Stimulated activated CD8-positive, alpha-beta memory T cell treated with anti-CD3 and anti-CD28 coated beads, Interleukin-2, amount 100 ng/mL, for 1 hour (primary cell): ENCODE data around the gene C11orf68.
A peak's percentile ranks its signal among the peaks of the same experiment; 100 is the strongest.
"Not testable (repeated sequence)": the region's sequence is repeated elsewhere in the genome, so short reads cannot be mapped to it uniquely, and the experiment has no call there.

Experiments
- DNase-seq, 2 donors: peaks; one replicate each; pipeline ENCODE4 v3.0.0-alpha.2; 2020; ENCODE audit warnings: low read depth in 2 of 2

C11orf68 gene

GRCh38 chr11:65915101-65915820, 3.6 kb downstream of the C11orf68 start:
- no peak for DNase-seq

GRCh38 chr11:65912845-65913244, 6.0 kb downstream of the C11orf68 start:
- no peak for DNase-seq

- no peak for DNase-seq
These were observed 6.9 kb downstream of the C11orf68 start for GRCh38 chr11:65911682-65912568.

GRCh38 chr11:65907878-65908277, 11.0 kb downstream of the C11orf68 start:
- DNase-seq, result no peak

GRCh38 chr11:65906602-65907001, 12.3 kb downstream of the C11orf68 start:
- DNase-seq, result no peak

GRCh38 chr11:65903715-65904114, 15.1 kb downstream of the C11orf68 start:
- DNase-seq, result no peak

- no peak for DNase-seq
These were observed 15.8 kb downstream of the C11orf68 start for GRCh38 chr11:65903068-65903481.

GRCh38 chr11:65900899-65901180, 18.0 kb downstream of the C11orf68 start:
- DNase-seq, result no peak

GRCh38 chr11:65900125-65900898, 18.6 kb downstream of the C11orf68 start, which contains the start of gene FOSL1:
Gene FOSL1 (minus strand): TSS chr11:65900388. CDS start chr11:65900339, 49 bp downstream.
- DNase-seq, result peak; percentile 75 to 85

GRCh38 chr11:65899356-65900124, 19.3 kb downstream of the C11orf68 start:
- peak in 1 of 2 donors; percentile 50 for DNase-seq

- DNase-seq, result no peak
These were observed 20.1 kb downstream of the C11orf68 start for GRCh38 chr11:65898656-65899355.

GRCh38 chr11:65897020-65897471, 21.8 kb downstream of the C11orf68 start:
- no peak for DNase-seq

- no peak for DNase-seq
These were observed 22.5 kb downstream of the C11orf68 start for GRCh38 chr11:65896034-65896999.

- DNase-seq, result no peak
These were observed 23.3 kb downstream of the C11orf68 start for GRCh38 chr11:65895482-65895981.

- no peak for DNase-seq
These were observed 24.7 kb downstream of the C11orf68 start for GRCh38 chr11:65894034-65894591.

- no peak for DNase-seq
These were observed 26.1 kb downstream of the C11orf68 start for GRCh38 chr11:65892661-65893317.

GRCh38 chr11:65892137-65892540, 26.7 kb downstream of the C11orf68 start:
- not testable (repeated sequence) for DNase-seq
